Liver (tissue), 9 donors: ENCODE measurements around the gene NPTN. TPM values are rescaled to one million over a fixed set of nuclear protein-coding genes. Genes with fewer than 3 reads are reported as not detected.

ENCODE experiments used
- DNase-seq: peaks from one replicate; pipeline ENCODE4 v3.0.0-alpha.2; 2017; ENCODE audit warnings: low spot score
- H3K27ac ChIP-seq, 2 donors: one replicate each; pipeline ENCODE4 v1.7.0; 2013; ENCODE audit warnings: inconsistent platforms in 2 of 2, low read length in 2 of 2, control low read depth in 1 of 2, low read depth in 1 of 2, mild to moderate bottlenecking in 1 of 2
- H3K27me3 ChIP-seq, 4 donors: one replicate each; pipeline versions ENCODE4 v1.6.1 to v1.7.0; 2013; ENCODE audit warnings: low read length in 3 of 4, inconsistent platforms in 1 of 4, mild to moderate bottlenecking in 1 of 4, moderate library complexity in 1 of 4; ENCODE audit not compliant: control insufficient read depth in 4 of 4, insufficient read depth in 4 of 4
- H3K36me3 ChIP-seq, 4 donors: one replicate each; pipeline versions ENCODE4 v1.6.1 to v1.7.0; 2013; ENCODE audit warnings: low read length in 3 of 4, mild to moderate bottlenecking in 3 of 4, low read depth in 1 of 4, moderate library complexity in 1 of 4; ENCODE audit not compliant: control insufficient read depth in 4 of 4, insufficient read depth in 3 of 4
- H3K4me1 ChIP-seq, 4 donors: one replicate each; pipeline versions ENCODE4 v1.6.1 to v1.7.0; 2013; ENCODE audit warnings: low read length in 3 of 4, mild to moderate bottlenecking in 3 of 4, moderate library complexity in 1 of 4; ENCODE audit not compliant: control insufficient read depth in 4 of 4, insufficient read depth in 4 of 4
- H3K4me3 ChIP-seq, 3 donors: one replicate each; pipeline versions ENCODE4 v1.6.1 to v1.7.0; 2013; ENCODE audit warnings: low read length in 3 of 3, control low read depth in 1 of 3, low read depth in 1 of 3, mild to moderate bottlenecking in 1 of 3
- H3K9ac ChIP-seq, 2 donors: one replicate each; pipeline ENCODE4 v1.7.0; 2013; ENCODE audit warnings: low read length in 2 of 2, mild to moderate bottlenecking in 2 of 2, moderate library complexity in 2 of 2, control low read depth in 1 of 2, low read depth in 1 of 2
- H3K9me3 ChIP-seq, 4 donors: one replicate each; pipeline versions ENCODE4 v1.6.1 to v1.7.0; 2013; ENCODE audit warnings: low read length in 3 of 4; ENCODE audit not compliant: control insufficient read depth in 4 of 4
- ATF3 ChIP-seq: IDR thresholded peaks from 2 replicates; pipeline ENCODE4 v1.6.1; 2016; ENCODE audit warnings: antibody characterized with exemption
- EGR1 ChIP-seq, 2 donors: IDR thresholded peaks; 2 replicates each; pipeline ENCODE4 v1.6.1; 2016 to 2018; ENCODE audit warnings: antibody characterized with exemption in 2 of 2, low read depth in 2 of 2
- FOXA1 ChIP-seq: IDR thresholded peaks from 2 replicates; pipeline ENCODE4 v1.6.1; 2016; ENCODE audit warnings: antibody characterized with exemption
- FOXA2 ChIP-seq: IDR thresholded peaks from 2 replicates; pipeline ENCODE4 v1.6.1; 2016; ENCODE audit warnings: antibody characterized with exemption
- GABPA ChIP-seq, 2 donors: IDR thresholded peaks in 1 of 2; conservative IDR thresholded peaks in 1 of 2; 2 replicates each; pipeline ENCODE4 v1.6.1; 2016; ENCODE audit warnings: antibody characterized with exemption in 2 of 2, mild to moderate bottlenecking in 1 of 2, moderate library complexity in 1 of 2
- HNF4A ChIP-seq, 2 donors: conservative IDR thresholded peaks; 2 replicates each; pipeline ENCODE4 v1.6.1; 2016; ENCODE audit warnings: antibody characterized with exemption in 2 of 2, mild to moderate bottlenecking in 2 of 2
- HNF4G ChIP-seq: IDR thresholded peaks from 2 replicates; pipeline ENCODE4 v1.6.1; 2016; ENCODE audit warnings: antibody characterized with exemption
- JUND ChIP-seq, 2 donors: IDR thresholded peaks; 2 replicates each; pipeline ENCODE4 v1.6.1; 2016; ENCODE audit warnings: antibody characterized with exemption in 2 of 2
- MAX ChIP-seq: IDR thresholded peaks from 2 replicates; pipeline ENCODE4 v1.6.1; 2016; ENCODE audit warnings: antibody characterized with exemption
- NR2F2 ChIP-seq: IDR thresholded peaks from 2 replicates; pipeline ENCODE4 v1.6.1; 2016; ENCODE audit warnings: antibody characterized with exemption
- RAD21 ChIP-seq, 2 donors: IDR thresholded peaks; 2 replicates each; pipeline ENCODE4 v1.6.1; 2016; ENCODE audit warnings: antibody characterized with exemption in 2 of 2, mild to moderate bottlenecking in 2 of 2
- REST ChIP-seq: IDR thresholded peaks from 2 replicates; pipeline ENCODE4 v1.6.1; 2016; ENCODE audit warnings: antibody characterized with exemption, mild to moderate bottlenecking
- SP1 ChIP-seq: IDR thresholded peaks from 2 replicates; pipeline ENCODE4 v1.6.1; 2018; ENCODE audit warnings: antibody characterized with exemption, mild to moderate bottlenecking
- TAF1 ChIP-seq: conservative IDR thresholded peaks from 2 replicates; pipeline ENCODE4 v1.6.1; 2016; ENCODE audit warnings: antibody characterized with exemption, mild to moderate bottlenecking
- YY1 ChIP-seq: IDR thresholded peaks from 2 replicates; pipeline ENCODE4 v1.6.1; 2016; ENCODE audit warnings: antibody characterized with exemption, mild to moderate bottlenecking
- ZBTB33 ChIP-seq: IDR thresholded peaks from 2 replicates; pipeline ENCODE4 v1.6.1; 2016; ENCODE audit warnings: antibody characterized with exemption
- WGBS: extraction: QIAGEN DNeasy Blood & Tissue Kit; methylation state at CpG from one replicate; pipeline ENCODE4 v1.1.7; 2013; 5-methylcytosine and 5-hydroxymethylcytosine counted together
- polyA plus RNA-seq, 2 donors: library from polyadenylated mRNA; stranded (reverse) in 1 of 2; unstranded in 1 of 2; fragments of 200-250 nt in 1 of 2; fragments of >200 nt in 1 of 2; fragmentation: Nextera tagmentation in 1 of 2; extraction: Ambion mirVana in 1 of 2; gene quantifications; one replicate each; pipeline versions ENCODE4 v1.2.1 to v1.2.3, GENCODE V29; 2013 to 2015
- total RNA-seq, 2 donors: library from RNA; depleted of rRNA; stranded (reverse); fragments of >200 nt; gene quantifications; one replicate each; pipeline ENCODE4 v1.2.3, GENCODE V29; 2014
- donor health status: healthy.
- donor health status: healthy.
- donor health status: healthy.
- donor health status: healthy.
- donor health status: healthy.

NPTN gene
- total and polyA plus RNA-seq, 4 donors = 16.8 to 42.4 (median 33.9) TPM

GRCh38 chr15:73655724-73656123 lies 22.5 kb upstream of the NPTN start:
- Histone ChIP-seq H3K27me3 (peaks cover 0 to 2% (median 0%) of the 10 kb centered on the region in 4 donors), H3K36me3 (no peaks in the 10 kb centered on the region), H3K9me3 (no peaks in the 10 kb centered on the region), H3K4me1 (no peaks in the 10 kb centered on the region), H3K27ac (no peak overlapping the region), H3K4me3 (no peak overlapping the region), H3K9ac (no peak overlapping the region)
- WGBS = 85% methylated on average over 2 of the region's 2 CpGs
- TF ChIP-seq ZBTB33 = no peak
- TF ChIP-seq MAX = no peak
- TF ChIP-seq YY1 = no peak
- no peak for TF ChIP-seq REST
- no peak for TF ChIP-seq JUND (IDR thresholded peaks at IDR 0.05)
- TF ChIP-seq SP1 = no peak
- no peak for TF ChIP-seq EGR1 (IDR thresholded peaks at IDR 0.05; ENCODE audit: low read depth in 2 of 2)
- TF ChIP-seq TAF1 = no peak
- no peak for TF ChIP-seq ATF3
- no peak for DNase-seq

- Histone ChIP-seq H3K36me3 (no peaks in the 10 kb centered on the region), H3K4me3 (no peak overlapping the region), H3K9me3 (no peaks in the 10 kb centered on the region), H3K4me1 (no peaks in the 10 kb centered on the region), H3K27me3 (peaks cover 0 to 2% (median 0%) of the 10 kb centered on the region in 4 donors), H3K27ac (no peak overlapping the region), H3K9ac (no peak overlapping the region)
- WGBS = 59% methylated on average over 3 of the region's 3 CpGs
- DNase-seq = no peak
- TF ChIP-seq RAD21 (IDR thresholded peaks at IDR 0.05) (no peak), TAF1 (no peak), SP1 (no peak), EGR1 (IDR thresholded peaks at IDR 0.05; ENCODE audit: low read depth in 2 of 2) (no peak), HNF4G (no peak), FOXA2 (no peak), GABPA (IDR thresholded peaks at IDR 0.05 in 1 of 2, conservative IDR thresholded peaks at IDR 0.05 in 1 of 2) (no peak), FOXA1 (no peak), YY1 (no peak), NR2F2 (no peak), REST (no peak), ZBTB33 (no peak), ATF3 (no peak), HNF4A (conservative IDR thresholded peaks at IDR 0.05) (no peak)
Measured at GRCh38 chr15:73654659-73655058, 21.5 kb upstream of the NPTN start.
